Measurements from ENCODE around the gene MATCAP1. TPM values are rescaled to one million over a fixed set of nuclear protein-coding genes. Genes with fewer than 3 reads are reported as not detected.
A peak's percentile ranks its signal among the peaks of the same experiment; 100 is the strongest.

MATCAP1 gene
- total and polyA plus RNA-seq, 2 of the 13 experiments (the other 11 are each of a cell fraction or from before 2014, with no cell fraction given), result 11.2 to 24.5 TPM

DNA sequence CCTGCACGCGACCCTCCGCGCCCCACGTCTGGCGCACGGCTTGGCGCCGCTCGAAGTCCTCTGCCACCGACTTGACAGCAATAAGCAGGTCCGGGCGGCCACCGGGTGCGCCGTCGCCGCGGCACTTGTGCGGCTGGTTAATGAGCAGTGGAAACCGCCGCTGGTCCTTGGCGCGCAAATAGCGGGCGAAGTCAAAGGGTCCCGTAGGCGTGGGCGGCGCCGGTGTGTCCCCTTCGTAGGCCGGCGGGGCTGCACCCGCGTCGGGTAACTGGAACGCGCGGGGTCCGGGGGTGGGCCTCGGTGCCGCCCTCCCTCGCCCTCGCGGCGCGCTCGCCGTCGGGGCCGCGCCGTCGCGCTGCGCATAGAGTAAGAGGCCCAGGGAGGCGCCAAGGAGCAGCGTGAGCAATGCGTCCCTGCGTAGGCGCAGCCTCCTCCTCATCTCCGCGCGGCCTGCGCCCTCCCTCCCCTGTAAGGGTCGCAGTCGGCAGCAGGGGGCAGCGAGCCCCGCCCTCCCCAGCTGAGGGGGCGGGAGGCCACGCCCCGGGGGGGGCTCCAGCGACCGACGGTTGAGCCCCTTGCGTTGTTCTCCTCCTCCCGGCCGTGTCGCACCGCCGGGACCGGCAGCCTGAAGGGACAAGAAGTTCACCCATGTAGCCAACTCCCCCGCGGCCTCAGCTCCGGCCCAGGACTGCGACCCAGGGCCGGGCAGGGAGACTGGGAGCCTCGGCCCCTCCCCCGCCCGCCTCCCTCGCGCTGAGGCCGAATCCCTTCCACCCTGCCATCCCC, 33.5 kb downstream of the MATCAP1 start (continued):
- TF ChIP-seq ZBTB42 (CRISPR knock-in tag; IDR thresholded peaks at IDR 0.05), result no peak
- peak; percentile 98 for TF ChIP-seq AGO1 (IDR thresholded peaks at IDR 0.05; ENCODE audit: low read depth, low read length, poor library complexity, severe bottlenecking)
- TF ChIP-seq NR2F6 (IDR thresholded peaks at IDR 0.05), result no peak
- no peak for TF ChIP-seq NR2F6 (CRISPR knock-in tag; IDR thresholded peaks at IDR 0.05)
- TF ChIP-seq SNAI1 (CRISPR knock-in tag; IDR thresholded peaks at IDR 0.05; ENCODE audit: borderline replicate concordance), result no peak
- TF ChIP-seq ATF1 (CRISPR knock-in tag; IDR thresholded peaks at IDR 0.05), result no peak
- TF ChIP-seq HHEX (CRISPR knock-in tag; IDR thresholded peaks at IDR 0.05), result no peak
- no peak for TF ChIP-seq ZNF709 (CRISPR knock-in tag; IDR thresholded peaks at IDR 0.05)
- no peak for TF ChIP-seq HNRNPL (IDR thresholded peaks at IDR 0.05; ENCODE audit: low read depth, low read length)
- TF ChIP-seq ETV6 (CRISPR knock-in tag; conservative IDR thresholded peaks at IDR 0.05), result no peak
- TF ChIP-seq KAT7 (CRISPR knock-in tag; IDR thresholded peaks at IDR 0.05; ENCODE audit: borderline replicate concordance), result no peak
- TF ChIP-seq, protein P1, sequence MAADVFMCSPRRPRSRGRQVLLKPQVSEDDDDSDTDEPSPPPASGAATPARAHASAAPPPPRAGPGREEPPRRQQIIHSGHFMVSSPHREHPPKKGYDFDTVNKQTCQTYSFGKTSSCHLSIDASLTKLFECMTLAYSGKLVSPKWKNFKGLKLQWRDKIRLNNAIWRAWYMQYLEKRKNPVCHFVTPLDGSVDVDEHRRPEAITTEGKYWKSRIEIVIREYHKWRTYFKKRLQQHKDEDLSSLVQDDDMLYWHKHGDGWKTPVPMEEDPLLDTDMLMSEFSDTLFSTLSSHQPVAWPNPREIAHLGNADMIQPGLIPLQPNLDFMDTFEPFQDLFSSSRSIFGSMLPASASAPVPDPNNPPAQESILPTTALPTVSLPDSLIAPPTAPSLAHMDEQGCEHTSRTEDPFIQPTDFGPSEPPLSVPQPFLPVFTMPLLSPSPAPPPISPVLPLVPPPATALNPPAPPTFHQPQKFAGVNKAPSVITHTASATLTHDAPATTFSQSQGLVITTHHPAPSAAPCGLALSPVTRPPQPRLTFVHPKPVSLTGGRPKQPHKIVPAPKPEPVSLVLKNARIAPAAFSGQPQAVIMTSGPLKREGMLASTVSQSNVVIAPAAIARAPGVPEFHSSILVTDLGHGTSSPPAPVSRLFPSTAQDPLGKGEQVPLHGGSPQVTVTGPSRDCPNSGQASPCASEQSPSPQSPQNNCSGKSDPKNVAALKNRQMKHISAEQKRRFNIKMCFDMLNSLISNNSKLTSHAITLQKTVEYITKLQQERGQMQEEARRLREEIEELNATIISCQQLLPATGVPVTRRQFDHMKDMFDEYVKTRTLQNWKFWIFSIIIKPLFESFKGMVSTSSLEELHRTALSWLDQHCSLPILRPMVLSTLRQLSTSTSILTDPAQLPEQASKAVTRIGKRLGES (CRISPR knock-in tag; IDR thresholded peaks at IDR 0.05; ENCODE audit: borderline replicate concordance), result no peak
- TF ChIP-seq, protein P2, sequence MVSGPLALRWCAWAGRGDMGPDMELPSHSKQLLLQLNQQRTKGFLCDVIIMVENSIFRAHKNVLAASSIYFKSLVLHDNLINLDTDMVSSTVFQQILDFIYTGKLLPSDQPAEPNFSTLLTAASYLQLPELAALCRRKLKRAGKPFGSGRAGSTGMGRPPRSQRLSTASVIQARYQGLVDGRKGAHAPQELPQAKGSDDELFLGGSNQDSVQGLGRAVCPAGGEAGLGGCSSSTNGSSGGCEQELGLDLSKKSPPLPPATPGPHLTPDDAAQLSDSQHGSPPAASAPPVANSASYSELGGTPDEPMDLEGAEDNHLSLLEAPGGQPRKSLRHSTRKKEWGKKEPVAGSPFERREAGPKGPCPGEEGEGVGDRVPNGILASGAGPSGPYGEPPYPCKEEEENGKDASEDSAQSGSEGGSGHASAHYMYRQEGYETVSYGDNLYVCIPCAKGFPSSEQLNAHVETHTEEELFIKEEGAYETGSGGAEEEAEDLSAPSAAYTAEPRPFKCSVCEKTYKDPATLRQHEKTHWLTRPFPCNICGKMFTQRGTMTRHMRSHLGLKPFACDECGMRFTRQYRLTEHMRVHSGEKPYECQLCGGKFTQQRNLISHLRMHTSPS (CRISPR knock-in tag; IDR thresholded peaks at IDR 0.05; ENCODE audit: low read depth), result no peak
- no peak for TF ChIP-seq SP1 (IDR thresholded peaks at IDR 0.05)
- TF ChIP-seq SP1 (CRISPR knock-in tag; IDR thresholded peaks at IDR 0.05), result peak; percentile 31; the same call in 1 of the 2 replicates
- TF ChIP-seq, protein P3, sequence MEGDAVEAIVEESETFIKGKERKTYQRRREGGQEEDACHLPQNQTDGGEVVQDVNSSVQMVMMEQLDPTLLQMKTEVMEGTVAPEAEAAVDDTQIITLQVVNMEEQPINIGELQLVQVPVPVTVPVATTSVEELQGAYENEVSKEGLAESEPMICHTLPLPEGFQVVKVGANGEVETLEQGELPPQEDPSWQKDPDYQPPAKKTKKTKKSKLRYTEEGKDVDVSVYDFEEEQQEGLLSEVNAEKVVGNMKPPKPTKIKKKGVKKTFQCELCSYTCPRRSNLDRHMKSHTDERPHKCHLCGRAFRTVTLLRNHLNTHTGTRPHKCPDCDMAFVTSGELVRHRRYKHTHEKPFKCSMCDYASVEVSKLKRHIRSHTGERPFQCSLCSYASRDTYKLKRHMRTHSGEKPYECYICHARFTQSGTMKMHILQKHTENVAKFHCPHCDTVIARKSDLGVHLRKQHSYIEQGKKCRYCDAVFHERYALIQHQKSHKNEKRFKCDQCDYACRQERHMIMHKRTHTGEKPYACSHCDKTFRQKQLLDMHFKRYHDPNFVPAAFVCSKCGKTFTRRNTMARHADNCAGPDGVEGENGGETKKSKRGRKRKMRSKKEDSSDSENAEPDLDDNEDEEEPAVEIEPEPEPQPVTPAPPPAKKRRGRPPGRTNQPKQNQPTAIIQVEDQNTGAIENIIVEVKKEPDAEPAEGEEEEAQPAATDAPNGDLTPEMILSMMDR (CRISPR knock-in tag; IDR thresholded peaks at IDR 0.05), result no peak; the same call in 1 of the 2 replicates
- no peak for TF ChIP-seq ZNF30 (CRISPR knock-in tag; IDR thresholded peaks at IDR 0.05)
- no peak for TF ChIP-seq TOE1 (CRISPR knock-in tag; IDR thresholded peaks at IDR 0.05)
- no peak for TF ChIP-seq HDAC1 (CRISPR knock-in tag; IDR thresholded peaks at IDR 0.05)
- TF ChIP-seq ZNF44 (CRISPR knock-in tag; IDR thresholded peaks at IDR 0.05), result no peak
- no peak for TF ChIP-seq ZNF251 (CRISPR knock-in tag; IDR thresholded peaks at IDR 0.05)
- TF ChIP-seq ELF4 (CRISPR knock-in tag; IDR thresholded peaks at IDR 0.05; ENCODE audit: borderline replicate concordance), result no peak

Measured in HepG2 (cell line).